ACHN (cell line): ENCODE data around the gene PAX5.

Experiments
- DNase-seq: peaks from one replicate; pipeline ENCODE4 v3.0.0-alpha.2; 2015
- in situ Hi-C: cut with HindIII; loops from 2 replicates; pipeline ENCODE4 v1.10.0; 2017; ENCODE audit warnings: low sequenced_read_pairs, low pct_ligation_motif_present, low pct_unique_long_range_greater_than_20kb

PAX5 gene

GRCh38 chr9:36818242-36818938, 215.7 kb downstream of the PAX5 start:
- DNase-seq = no peak
- in situ Hi-C loops = no loop called here

- DNase-seq = no peak
- in situ Hi-C loops = no loop called here
These were observed 216.8 kb downstream of the PAX5 start for GRCh38 chr9:36817160-36817834.

GRCh38 chr9:36816371-36816770, 217.7 kb downstream of the PAX5 start:
- no peak for DNase-seq
- in situ Hi-C loops = no loop called here

GRCh38 chr9:36815566-36816348, 218.3 kb downstream of the PAX5 start:
- in situ Hi-C loops = no loop called here
- no peak for DNase-seq

- DNase-seq = no peak
- in situ Hi-C loops = no loop called here
These were observed 219.0 kb downstream of the PAX5 start for GRCh38 chr9:36815023-36815422.

GRCh38 chr9:36813154-36813553, 220.9 kb downstream of the PAX5 start:
- DNase-seq = no peak
- in situ Hi-C loops = no loop called here

GRCh38 chr9:36812556-36812955, 221.5 kb downstream of the PAX5 start:
- in situ Hi-C loops = no loop called here
- DNase-seq = no peak

- DNase-seq = no peak
- in situ Hi-C loops = no loop called here
These were observed 225.8 kb downstream of the PAX5 start for GRCh38 chr9:36808251-36808650.

GRCh38 chr9:36803961-36804360, 230.1 kb downstream of the PAX5 start:
- in situ Hi-C loops = no loop called here

GRCh38 chr9:36802201-36802920, 231.7 kb downstream of the PAX5 start:
- DNase-seq = no peak
- in situ Hi-C loops = no loop called here

More at GRCh38 chr9:36803961-36804360, 230.1 kb downstream of the PAX5 start:
- DNase-seq = no peak

GRCh38 chr9:36800455-36800854, 233.6 kb downstream of the PAX5 start:
- no peak for DNase-seq

GRCh38 chr9:36798350-36799065, 235.6 kb downstream of the PAX5 start:
- no peak for DNase-seq
- in situ Hi-C loops = no loop called here

More at GRCh38 chr9:36800455-36800854, 233.6 kb downstream of the PAX5 start:
- in situ Hi-C loops = no loop called here

- in situ Hi-C loops = no loop called here
- DNase-seq = no peak
These were observed 236.4 kb downstream of the PAX5 start for GRCh38 chr9:36797471-36798220.

GRCh38 chr9:36796671-36797419, 237.2 kb downstream of the PAX5 start:
- in situ Hi-C loops = no loop called here
- DNase-seq = no peak

GRCh38 chr9:36794461-36794860, 239.6 kb downstream of the PAX5 start:
- DNase-seq = no peak
- in situ Hi-C loops = no loop called here

GRCh38 chr9:36793277-36793676, 240.8 kb downstream of the PAX5 start:
- in situ Hi-C loops = no loop called here
- DNase-seq = no peak
